ENCODE results near the gene TBC1D8. TPM values are rescaled to one million over a fixed set of nuclear protein-coding genes. Genes with fewer than 3 reads are reported as not detected.

TBC1D8 gene
- total and polyA plus RNA-seq, 2 donors (not counting 1 experiment from before 2014, with no cell fraction given): 1.7 to 15.7 TPM

GRCh38 chr2:101001691-101002561, 149.3 kb downstream of the TBC1D8 start, which contains the start of gene RPL31:
Gene RPL31, plus strand, starts transcription at chr2:101002289. Its CDS starts 413 bp downstream, at chr2:101002702.
- 13% methylated on average over 42 of the region's 59 CpGs for WGBS (ENCODE audit: insufficient coverage)

More at GRCh38 chr2:101001691-101002561, 149.3 kb downstream of the TBC1D8 start, which contains the start of gene RPL31:
- ATAC-seq (ENCODE audit: low read depth) (peak; percentile 97), DNase-seq (peak; percentile 95)
- Histone ChIP-seq H3K9ac (ENCODE audit: low read length) (peak within 1 kb of the TSS; percentile 96), H4K20me1 (ENCODE audit: control insufficient read depth, insufficient read depth, low read length, poor library complexity, severe bottlenecking) (peaks cover 30% of the 10 kb centered on the region), H3K4me1 (ENCODE audit: control insufficient read depth in 2 of 2, insufficient read depth in 2 of 2, low read length in 2 of 2) (peaks cover 15 to 21% of the 10 kb centered on the region in 2 donors), H2AFZ (ENCODE audit: insufficient read depth, low read depth, low read length, poor library complexity, severe bottlenecking) (peak within 1 kb of the TSS; percentile 95), H3K4me3 (ENCODE audit: control extremely low read depth in 1 of 5, extremely low read depth in 1 of 5, insufficient read depth in 1 of 5, low read depth in 2 of 5, low read length in 4 of 5) (peak within 1 kb of the TSS; percentile 80 to 99 (median 92)), H3K27ac (ENCODE audit: low read length in 2 of 2) (peak within 1 kb of the TSS; percentile 84 to 91), H3K4me2 (replicated peaks; ENCODE audit: low read depth, low read length, poor library complexity, severe bottlenecking) (peak within 1 kb of the TSS; percentile 89), H3K36me3 (replicated peaks in 1 of 2; ENCODE audit: control extremely low read depth in 1 of 2, control insufficient read depth in 1 of 2, extremely low read depth in 1 of 2, insufficient read depth in 2 of 2, low read length in 1 of 2) (peaks cover 18 to 39% of the 10 kb centered on the region in 2 experiments), H3K79me2 (ENCODE audit: control insufficient read depth, insufficient read depth, low read length) (peaks cover 22% of the 10 kb centered on the region), H3K9me3 (ENCODE audit: control extremely low read depth in 1 of 3, control insufficient read depth in 2 of 3, insufficient read depth in 1 of 3, low read length in 2 of 3) (peaks cover 0 to 4% (median 0%) of the 10 kb centered on the region in 3 donors), H3K27me3 (replicated peaks in 1 of 4; ENCODE audit: control extremely low read depth in 1 of 4, control insufficient read depth in 3 of 4, insufficient read depth in 4 of 4, low read length in 3 of 4) (no peaks in the 10 kb centered on the region)
- peak within 1 kb of the TSS; percentile 88 for H3K4me3 Mint-ChIP-seq
- CTCF ChIA-PET: interaction anchor here (1.0 to 2.8 kb wide), 11 partner anchors 9 to 739 kb away, joined by 3 to 23 read pairs (median 4); partner anchors contain the start of gene PDCL3
- no peaks in the 10 kb centered on the region for H3K9me3 Mint-ChIP-seq (ENCODE audit: insufficient read depth)
- no peak for TF ChIP-seq CTCF (IDR thresholded peaks at IDR 0.05)
- TF ChIP-seq EZH2 (IDR thresholded peaks at IDR 0.05; ENCODE audit: borderline replicate concordance, insufficient read depth, low read depth, low read length, poor library complexity, severe bottlenecking): no peak
- POLR2A ChIA-PET: interaction anchor here (0.5 to 1.5 kb wide), 7 partner anchors 9 to 439 kb away, joined by 3 to 9 read pairs (median 4); partner anchors contain the start of genes CNOT11, PDCL3 and RNF149
- intact Hi-C loops (cut with micrococcal nuclease): loop anchor here (1.0 to 5.0 kb wide), 5 partner anchors 149 to 620 kb away; partner anchors contain the start of genes CNOT11, PDCL3 and TBC1D8
- H3K27me3 Mint-ChIP-seq: no peaks in the 10 kb centered on the region
- H3K27ac Mint-ChIP-seq: peak within 1 kb of the TSS; percentile 96
- peaks cover 40% of the 10 kb centered on the region for H3K4me1 Mint-ChIP-seq

Data from B cell (primary cell).